Activated CD4-positive, alpha-beta T cell treated with anti-CD3 and anti-CD28 coated beads for 4 hours (primary cell): ENCODE results near the gene CHST13.
"Not testable (repeated sequence)": the region's sequence is repeated elsewhere in the genome, so short reads cannot be mapped to it uniquely, and the experiment has no call there.

Experiments used
- DNase-seq, 2 donors: peaks; one replicate each; pipeline ENCODE4 v3.0.0-alpha.2; 2020

The CHST13 gene

GRCh38 chr3:126556637-126557414, 32.9 kb downstream of the CHST13 start:
- DNase-seq, result no peak

- no peak for DNase-seq
Observed at GRCh38 chr3:126557415-126557745, 33.4 kb downstream of the CHST13 start.

GRCh38 chr3:126557761-126558160, 33.8 kb downstream of the CHST13 start:
- DNase-seq, result no peak

- no peak for DNase-seq
Observed at GRCh38 chr3:126558336-126559071, 34.5 kb downstream of the CHST13 start, which contains the start of gene C3orf22. C3orf22 (minus strand) TSS chr3:126558932; CDS start chr3:126553390, 5,542 bp downstream.

- no peak for DNase-seq
Observed at GRCh38 chr3:126562737-126563276, 38.9 kb downstream of the CHST13 start.

- no peak for DNase-seq
Observed at GRCh38 chr3:126567696-126568438, 43.9 kb downstream of the CHST13 start.

GRCh38 chr3:126568776-126569342, 44.9 kb downstream of the CHST13 start:
- no peak for DNase-seq

- DNase-seq, result no peak
Observed at GRCh38 chr3:126569390-126569975, 45.5 kb downstream of the CHST13 start.

- no peak for DNase-seq
Observed at GRCh38 chr3:126570103-126570541, 46.2 kb downstream of the CHST13 start.

- no peak for DNase-seq
Observed at GRCh38 chr3:126571078-126571477, 47.1 kb downstream of the CHST13 start.

GRCh38 chr3:126573492-126574117, 49.6 kb downstream of the CHST13 start:
- DNase-seq, result no peak

- DNase-seq, result no peak
Observed at GRCh38 chr3:126577261-126577660, 53.3 kb downstream of the CHST13 start.

GRCh38 chr3:126578702-126579101, 54.7 kb downstream of the CHST13 start:
- DNase-seq, result no peak

- DNase-seq, result no peak
Observed at GRCh38 chr3:126580746-126581145, 56.8 kb downstream of the CHST13 start.

GRCh38 chr3:126581569-126581968, 57.6 kb downstream of the CHST13 start:
- DNase-seq, result no peak

- no peak for DNase-seq
Observed at GRCh38 chr3:126582311-126582710, 58.4 kb downstream of the CHST13 start.

- not testable (repeated sequence) for DNase-seq
Observed at GRCh38 chr3:126591515-126591914, 67.6 kb downstream of the CHST13 start.
